ENCODE measurements around the gene EPB41.

DNA sequence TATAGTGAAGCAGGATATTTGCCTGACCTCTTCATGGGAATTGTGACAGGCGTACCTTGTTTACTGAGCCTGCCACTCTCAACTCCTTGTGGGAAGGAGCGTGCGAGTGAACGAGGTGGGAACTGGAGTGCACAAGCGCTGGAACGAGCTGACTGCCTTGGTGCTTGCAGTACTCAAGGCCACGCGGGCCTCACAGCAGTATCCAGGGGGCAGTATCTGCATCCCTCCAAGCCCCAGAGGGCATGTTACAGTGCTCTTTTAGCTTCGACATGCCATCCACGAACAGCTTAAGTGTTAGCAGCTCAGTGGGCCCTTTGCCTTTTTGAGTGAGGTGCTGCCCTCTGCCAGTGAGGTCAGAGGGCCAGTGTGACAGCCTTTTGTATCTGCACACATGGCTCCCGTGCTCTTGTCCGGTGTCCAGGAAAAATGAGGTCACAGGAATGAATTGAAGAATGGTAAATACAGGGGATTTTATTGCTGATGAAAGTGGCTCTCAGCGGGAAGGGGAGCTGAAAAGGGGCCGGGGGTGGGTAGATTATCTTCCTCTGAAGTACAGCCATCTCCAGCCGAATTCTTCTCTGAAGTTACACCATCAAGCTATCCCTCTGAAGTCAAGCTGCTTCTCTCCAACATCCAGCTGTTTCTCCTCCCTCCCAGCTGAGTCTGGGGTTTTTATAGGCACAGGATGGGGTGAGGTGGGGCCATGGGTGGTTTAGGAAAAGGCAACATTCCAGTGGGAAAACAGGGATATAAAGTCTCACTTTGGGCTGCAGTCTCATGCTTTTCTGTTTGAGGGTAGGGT is 69.3 kb downstream of the EPB41 start:
- TF ChIP-seq, protein P1, sequence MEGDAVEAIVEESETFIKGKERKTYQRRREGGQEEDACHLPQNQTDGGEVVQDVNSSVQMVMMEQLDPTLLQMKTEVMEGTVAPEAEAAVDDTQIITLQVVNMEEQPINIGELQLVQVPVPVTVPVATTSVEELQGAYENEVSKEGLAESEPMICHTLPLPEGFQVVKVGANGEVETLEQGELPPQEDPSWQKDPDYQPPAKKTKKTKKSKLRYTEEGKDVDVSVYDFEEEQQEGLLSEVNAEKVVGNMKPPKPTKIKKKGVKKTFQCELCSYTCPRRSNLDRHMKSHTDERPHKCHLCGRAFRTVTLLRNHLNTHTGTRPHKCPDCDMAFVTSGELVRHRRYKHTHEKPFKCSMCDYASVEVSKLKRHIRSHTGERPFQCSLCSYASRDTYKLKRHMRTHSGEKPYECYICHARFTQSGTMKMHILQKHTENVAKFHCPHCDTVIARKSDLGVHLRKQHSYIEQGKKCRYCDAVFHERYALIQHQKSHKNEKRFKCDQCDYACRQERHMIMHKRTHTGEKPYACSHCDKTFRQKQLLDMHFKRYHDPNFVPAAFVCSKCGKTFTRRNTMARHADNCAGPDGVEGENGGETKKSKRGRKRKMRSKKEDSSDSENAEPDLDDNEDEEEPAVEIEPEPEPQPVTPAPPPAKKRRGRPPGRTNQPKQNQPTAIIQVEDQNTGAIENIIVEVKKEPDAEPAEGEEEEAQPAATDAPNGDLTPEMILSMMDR (IDR thresholded peaks at IDR 0.05), result no peak
- no peak for TF ChIP-seq POLR2A (IDR thresholded peaks at IDR 0.05)
- no peak for TF ChIP-seq POLR2AphosphoS5 (IDR thresholded peaks at IDR 0.05)
